H1 (cell line): ENCODE measurements around the gene TBC1D7.

Source experiments
- BRCA1 ChIP-seq: IDR thresholded peaks from 2 replicates; pipeline ENCODE4 v1.6.1; 2012; ENCODE audit warnings: low read depth, low read length, improper control_type of control experiment
- CEBPB ChIP-seq: IDR thresholded peaks from 2 replicates; pipeline ENCODE4 v1.6.1; 2012; ENCODE audit warnings: low read depth, low read length
- EZH2 ChIP-seq: fragments of 200-600 bp; sonication (generic); IDR thresholded peaks from 2 replicates; pipeline ENCODE4 v1.7.1; 2012; ENCODE audit warnings: low read depth, mild to moderate bottlenecking, moderate library complexity, low read length, inconsistent platforms; ENCODE audit not compliant: severe bottlenecking
- GTF2F1 ChIP-seq: IDR thresholded peaks from 2 replicates; pipeline ENCODE4 v1.6.1; 2012; ENCODE audit warnings: low read depth, low read length, improper control_type of control experiment, borderline replicate concordance
- HDAC2 ChIP-seq, 2 experiments: fragments of 300-600 bp in 1 of 2; sonication (generic) in 1 of 2; IDR thresholded peaks; 2 replicates each; pipeline ENCODE4 v1.6.1; 2011 to 2012; ENCODE audit warnings: low read depth in 2 of 2, low read length in 2 of 2, mild to moderate bottlenecking in 2 of 2, moderate library complexity in 2 of 2, borderline replicate concordance in 1 of 2, inconsistent platforms in 1 of 2
- KDM5A ChIP-seq: fragments of 200-600 bp; IDR thresholded peaks from 2 replicates; pipeline ENCODE4 v1.7.1; 2012; ENCODE audit warnings: mild to moderate bottlenecking, low read length, inconsistent platforms, mixed read lengths
- POLR2A ChIP-seq, 2 experiments: IDR thresholded peaks; 1 replicate in 1 of 2; 2 replicates in 1 of 2; pipeline ENCODE4 v1.6.1; 2011; ENCODE audit warnings: low read depth in 2 of 2, low read length in 2 of 2, mild to moderate bottlenecking in 2 of 2; ENCODE audit errors: control extremely low read depth in 1 of 2
- POLR2AphosphoS5 ChIP-seq: IDR thresholded peaks from 2 replicates; pipeline ENCODE4 v1.6.1; 2011; ENCODE audit warnings: low read depth, low read length
- RNF2 ChIP-seq: fragments of 200-900, 300-1000 bp; sonication (generic); IDR thresholded peaks from 2 replicates; pipeline ENCODE4 v1.7.1; 2016; ENCODE audit warnings: borderline replicate concordance, low read depth, mild to moderate bottlenecking, antibody characterized with exemption, low read length; ENCODE audit not compliant: poor library complexity, severe bottlenecking; ENCODE audit errors: missing control alignments
- SIN3A ChIP-seq, 2 experiments: IDR thresholded peaks in 1 of 2; conservative IDR thresholded peaks in 1 of 2; 2 replicates each; pipeline ENCODE4 v1.6.1; 2011 to 2012; ENCODE audit warnings: low read length in 2 of 2, improper control_type of control experiment in 1 of 2, low read depth in 1 of 2, mild to moderate bottlenecking in 1 of 2
- ZNF274 ChIP-seq: IDR thresholded peaks from 2 replicates; pipeline ENCODE4 v1.7.0; 2012; ENCODE audit warnings: low read length, borderline replicate concordance; ENCODE audit errors: extremely low read depth
- TF ChIP-seq, protein P1 (sequence below), 3 experiments: IDR thresholded peaks; 1 replicate in 2 of 3; 2 replicates in 1 of 3; pipeline versions ENCODE4 v1.5.1 to v1.6.1; 2011; ENCODE audit warnings: low read length in 3 of 3, mild to moderate bottlenecking in 3 of 3, inconsistent platforms in 2 of 3, low read depth in 1 of 3, moderate library complexity in 1 of 3; ENCODE audit not compliant: insufficient read depth in 1 of 3; ENCODE audit errors: control extremely low read depth in 1 of 3
- TF ChIP-seq, protein P2 (sequence below): IDR thresholded peaks from 2 replicates; pipeline ENCODE4 v1.6.1; 2011; ENCODE audit warnings: low read length, improper control_type of control experiment

DNA sequence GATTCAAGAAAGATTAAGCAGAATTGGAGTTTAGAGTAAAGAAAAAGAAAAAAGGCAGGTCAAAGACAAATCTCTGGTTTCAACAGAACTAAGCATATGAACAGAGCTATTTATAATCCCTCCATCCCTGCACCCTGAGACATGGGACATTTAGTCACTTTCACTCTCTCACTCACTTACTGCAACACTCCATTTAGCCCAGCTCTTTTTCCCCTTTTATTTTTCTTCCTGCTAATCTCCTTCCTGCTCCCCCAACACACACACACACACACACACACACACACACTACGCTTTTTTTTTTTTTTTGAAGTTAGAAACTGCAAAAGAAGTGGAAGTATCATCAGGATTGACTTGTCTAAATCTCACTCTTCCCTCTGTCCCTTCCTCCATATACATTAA is 45.1 kb upstream of the TBC1D7 start:
- TF ChIP-seq, protein P1, sequence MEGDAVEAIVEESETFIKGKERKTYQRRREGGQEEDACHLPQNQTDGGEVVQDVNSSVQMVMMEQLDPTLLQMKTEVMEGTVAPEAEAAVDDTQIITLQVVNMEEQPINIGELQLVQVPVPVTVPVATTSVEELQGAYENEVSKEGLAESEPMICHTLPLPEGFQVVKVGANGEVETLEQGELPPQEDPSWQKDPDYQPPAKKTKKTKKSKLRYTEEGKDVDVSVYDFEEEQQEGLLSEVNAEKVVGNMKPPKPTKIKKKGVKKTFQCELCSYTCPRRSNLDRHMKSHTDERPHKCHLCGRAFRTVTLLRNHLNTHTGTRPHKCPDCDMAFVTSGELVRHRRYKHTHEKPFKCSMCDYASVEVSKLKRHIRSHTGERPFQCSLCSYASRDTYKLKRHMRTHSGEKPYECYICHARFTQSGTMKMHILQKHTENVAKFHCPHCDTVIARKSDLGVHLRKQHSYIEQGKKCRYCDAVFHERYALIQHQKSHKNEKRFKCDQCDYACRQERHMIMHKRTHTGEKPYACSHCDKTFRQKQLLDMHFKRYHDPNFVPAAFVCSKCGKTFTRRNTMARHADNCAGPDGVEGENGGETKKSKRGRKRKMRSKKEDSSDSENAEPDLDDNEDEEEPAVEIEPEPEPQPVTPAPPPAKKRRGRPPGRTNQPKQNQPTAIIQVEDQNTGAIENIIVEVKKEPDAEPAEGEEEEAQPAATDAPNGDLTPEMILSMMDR (IDR thresholded peaks at IDR 0.05; ENCODE audit: control extremely low read depth in 1 of 3, insufficient read depth in 1 of 3, low read depth in 1 of 3, low read length in 3 of 3) = no peak
- TF ChIP-seq POLR2A (IDR thresholded peaks at IDR 0.05; ENCODE audit: control extremely low read depth in 1 of 2, low read depth in 2 of 2, low read length in 2 of 2) = no peak
- no peak for TF ChIP-seq BRCA1
- TF ChIP-seq, protein P2, sequence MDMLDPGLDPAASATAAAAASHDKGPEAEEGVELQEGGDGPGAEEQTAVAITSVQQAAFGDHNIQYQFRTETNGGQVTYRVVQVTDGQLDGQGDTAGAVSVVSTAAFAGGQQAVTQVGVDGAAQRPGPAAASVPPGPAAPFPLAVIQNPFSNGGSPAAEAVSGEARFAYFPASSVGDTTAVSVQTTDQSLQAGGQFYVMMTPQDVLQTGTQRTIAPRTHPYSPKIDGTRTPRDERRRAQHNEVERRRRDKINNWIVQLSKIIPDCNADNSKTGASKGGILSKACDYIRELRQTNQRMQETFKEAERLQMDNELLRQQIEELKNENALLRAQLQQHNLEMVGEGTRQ = no peak
- no peak for TF ChIP-seq EZH2
- no peak for TF ChIP-seq POLR2AphosphoS5
- no peak for TF ChIP-seq SIN3A (conservative IDR thresholded peaks at IDR 0.05 in 1 of 2, IDR thresholded peaks at IDR 0.05 in 1 of 2; ENCODE audit: low read depth in 1 of 2, low read length in 2 of 2)
- TF ChIP-seq GTF2F1 = no peak
- TF ChIP-seq RNF2 = no peak
- TF ChIP-seq HDAC2 (IDR thresholded peaks at IDR 0.05; ENCODE audit: borderline replicate concordance in 1 of 2, low read depth in 2 of 2, low read length in 2 of 2) = no peak
- no peak for TF ChIP-seq ZNF274
- TF ChIP-seq CEBPB = no peak
- TF ChIP-seq KDM5A = no peak
